HG02642 (cell line): ENCODE data around the gene CASD1.

ENCODE experiments used
- ATAC-seq: cut with Tn5 transposase; IDR thresholded peaks from one replicate; pipeline ENCODE4 v1.9.1; 2021; ENCODE audit warnings: mild to moderate bottlenecking; ENCODE audit not compliant: unreplicated experiment, poor library complexity

The CASD1 gene

DNA sequence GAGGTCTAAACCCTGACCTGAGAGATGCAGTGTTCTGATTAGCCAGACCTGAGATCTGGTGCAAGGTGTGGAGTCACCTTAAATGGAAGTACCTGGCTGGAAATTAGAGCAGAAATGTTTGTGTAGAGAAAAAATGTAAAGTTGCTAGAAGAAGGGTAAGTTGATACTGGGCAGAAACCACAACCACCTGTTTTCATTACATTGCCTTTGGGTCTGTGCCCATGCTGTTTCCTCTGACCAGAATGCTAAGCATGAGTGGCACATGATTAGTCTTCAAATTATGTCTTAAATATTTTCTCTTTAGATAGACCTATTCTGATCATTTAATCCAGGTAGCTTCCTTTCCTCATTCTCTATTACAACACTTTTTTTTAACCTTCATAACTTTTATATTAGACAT, 69.0 kb downstream of the CASD1 start:
- no peak for ATAC-seq

DNA sequence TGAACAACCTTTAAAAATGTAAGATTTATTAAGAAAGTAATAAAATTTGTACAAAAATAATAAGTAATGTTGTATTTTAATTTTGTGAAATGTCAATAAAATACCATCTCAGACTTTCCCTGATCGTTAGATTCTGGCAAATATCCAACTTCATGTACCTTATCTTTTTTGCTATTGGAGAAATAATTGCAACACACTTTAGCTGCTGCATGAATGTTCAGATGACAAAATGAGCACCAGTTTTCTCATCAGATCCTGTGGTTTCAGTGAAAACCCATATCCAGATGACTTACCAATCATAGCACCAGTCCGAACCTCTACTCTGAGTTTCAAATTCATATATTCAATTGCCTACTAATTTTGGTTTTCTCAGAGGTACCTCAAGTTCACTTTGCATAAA, 69.9 kb downstream of the CASD1 start:
- ATAC-seq = no peak

DNA sequence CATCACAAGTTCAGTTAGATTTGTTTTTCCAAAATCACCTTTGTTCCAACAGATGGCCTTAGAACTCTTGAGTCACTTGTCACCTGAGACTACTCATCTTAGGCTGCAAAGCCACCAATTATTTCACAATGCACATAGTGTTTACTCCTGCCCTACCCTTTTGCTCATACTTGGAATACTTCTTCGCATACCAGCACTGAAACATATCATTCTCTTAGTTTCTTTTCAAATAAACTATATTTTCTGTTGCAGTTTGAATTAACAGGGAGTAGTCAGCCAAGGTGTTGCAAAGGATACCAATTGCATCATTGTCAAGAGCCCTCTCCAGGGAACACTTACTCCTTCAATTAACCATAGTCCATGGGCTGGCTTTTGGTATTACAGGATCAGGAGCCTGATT, 71.0 kb downstream of the CASD1 start:
- no peak for ATAC-seq

DNA sequence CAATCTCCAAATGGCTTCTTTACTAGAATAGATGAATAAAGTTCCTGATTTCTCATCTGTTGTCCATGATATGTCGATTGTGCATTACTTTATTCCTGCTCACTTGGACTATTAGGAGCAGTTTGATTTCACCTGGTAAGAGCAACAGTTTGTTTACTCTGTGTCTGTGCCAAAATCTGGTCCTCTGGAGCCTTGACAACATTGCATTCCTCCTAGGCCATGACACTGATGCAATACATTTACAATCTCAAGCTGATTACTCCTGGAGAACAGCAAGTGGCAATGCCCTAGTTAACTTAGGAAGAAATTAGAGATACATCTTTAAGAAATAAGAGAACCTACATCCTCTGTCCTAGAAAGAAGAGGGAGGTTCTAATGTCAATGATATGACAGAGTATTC, 74.5 kb downstream of the CASD1 start:
- ATAC-seq = no peak

DNA sequence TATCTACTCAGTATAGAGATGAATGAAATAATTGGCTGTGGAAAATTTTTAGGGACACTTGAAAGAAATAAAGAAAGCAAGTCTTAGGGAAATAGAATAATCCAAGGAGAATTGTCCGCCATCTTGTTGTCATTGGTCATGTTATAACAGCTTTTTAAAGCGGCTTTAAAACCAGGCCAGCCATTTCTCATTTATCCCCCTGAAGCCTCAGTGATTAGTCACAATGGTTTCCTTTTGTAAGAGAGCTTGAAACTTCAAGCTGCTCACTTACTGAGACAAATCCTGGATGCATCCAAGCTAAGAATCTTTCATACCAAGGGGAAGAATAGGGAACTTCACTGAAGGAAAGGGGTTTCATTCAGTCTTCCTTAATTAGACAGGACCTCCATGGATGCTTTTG, 78.5 kb downstream of the CASD1 start:
- no peak for ATAC-seq

DNA sequence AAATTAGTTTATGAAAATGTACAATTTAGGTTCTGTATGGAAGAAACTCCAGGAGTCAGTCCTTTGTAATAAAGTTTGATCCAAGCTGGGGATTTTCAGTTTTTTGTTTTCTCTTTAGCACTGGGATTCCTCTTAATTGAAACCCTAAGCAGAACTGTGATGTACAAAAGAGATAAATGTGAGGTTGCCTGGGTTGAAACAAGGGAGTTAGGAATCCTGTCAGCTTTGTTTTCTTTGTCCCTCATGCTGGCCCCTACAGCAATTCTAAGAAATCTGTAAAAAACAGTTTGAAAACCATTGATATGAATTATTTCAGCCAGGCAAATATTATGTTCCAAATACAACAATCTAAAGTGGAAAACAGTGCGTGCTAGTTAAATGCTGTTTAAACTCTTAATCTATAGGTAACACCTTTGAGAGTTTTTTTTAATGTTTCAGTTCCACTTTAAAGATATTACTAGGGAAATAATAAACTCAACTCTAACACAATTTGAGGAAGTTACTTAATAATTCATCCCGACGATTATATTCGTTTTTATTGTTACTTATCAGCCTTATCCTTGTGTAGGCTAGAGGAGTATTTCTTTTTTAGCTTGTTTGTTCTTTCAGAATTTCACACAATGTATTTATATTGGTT, 81.0 kb downstream of the CASD1 start:
- ATAC-seq = no peak

DNA sequence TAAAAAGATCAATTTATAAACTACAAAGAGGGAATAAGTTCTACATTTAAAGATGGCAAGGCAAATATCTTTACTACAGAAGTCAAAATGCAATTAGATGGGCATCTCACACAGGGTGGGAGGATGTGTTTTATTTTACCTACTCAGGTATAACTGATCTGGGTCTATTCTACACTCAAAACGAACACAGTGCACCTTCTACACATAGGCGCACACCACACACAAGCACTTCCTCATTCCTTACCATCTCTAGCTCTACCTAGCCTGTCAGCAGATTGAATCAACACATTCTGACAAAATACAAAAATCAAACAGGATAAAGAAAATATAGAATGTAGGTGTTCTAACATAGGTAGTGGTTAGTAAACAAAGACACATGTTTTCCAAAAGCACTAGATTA, 81.6 kb downstream of the CASD1 start:
- ATAC-seq = peak; percentile 61

DNA sequence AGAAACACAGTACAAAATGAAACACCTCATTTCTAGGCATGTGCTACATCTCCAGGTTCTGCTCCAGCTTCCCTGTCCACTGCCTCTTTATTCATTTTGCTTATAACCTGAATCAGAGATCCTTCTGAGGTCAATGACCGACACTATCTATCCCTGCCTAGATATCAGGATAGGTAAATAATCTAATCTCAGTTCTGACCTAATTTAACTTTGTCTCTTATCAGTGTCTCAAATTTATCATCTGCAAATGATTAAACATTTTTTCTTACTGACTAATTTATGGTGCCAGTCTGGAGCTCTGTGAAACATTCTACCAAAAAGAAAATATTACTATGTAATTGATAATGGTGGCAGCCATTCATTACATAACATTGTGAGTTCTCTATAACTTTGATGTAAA, 85.3 kb downstream of the CASD1 start:
- no peak for ATAC-seq

DNA sequence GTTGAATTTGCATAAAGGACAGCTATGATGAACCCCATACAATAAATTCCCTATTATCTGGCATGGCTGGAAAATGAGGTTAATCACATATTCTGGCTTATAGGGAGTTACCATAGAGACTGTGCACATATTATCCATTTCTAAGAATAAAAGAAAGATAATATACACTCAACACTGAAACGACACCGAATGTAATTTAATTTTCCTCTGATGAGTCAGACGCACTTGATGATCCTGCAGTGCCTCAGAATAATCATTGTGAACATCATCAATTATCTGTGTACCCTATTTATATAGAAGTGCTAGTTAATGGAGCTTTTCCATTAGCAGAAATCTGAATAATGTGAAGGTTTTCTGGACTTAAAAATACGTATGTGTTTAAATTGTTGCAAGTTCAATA, 86.1 kb downstream of the CASD1 start:
- no peak for ATAC-seq

DNA sequence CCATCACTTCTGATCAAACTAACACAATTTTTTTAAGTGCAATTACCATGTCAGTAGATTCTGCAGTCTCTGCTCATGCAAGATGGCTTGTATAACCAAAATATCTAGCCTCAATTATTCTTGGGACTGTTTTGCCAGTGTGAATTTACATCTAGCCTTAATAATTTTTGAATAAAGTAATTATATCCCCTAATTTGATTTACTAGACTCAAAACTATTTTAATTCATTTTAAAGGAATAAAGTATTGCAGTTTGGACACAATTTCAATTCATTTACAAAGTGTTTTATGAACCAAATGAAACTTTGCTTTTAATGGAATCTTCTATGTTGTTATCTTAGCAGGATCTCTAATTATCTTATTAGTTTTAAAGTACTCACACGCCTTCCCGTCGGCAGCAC, 90.7 kb downstream of the CASD1 start:
- no peak for ATAC-seq

DNA sequence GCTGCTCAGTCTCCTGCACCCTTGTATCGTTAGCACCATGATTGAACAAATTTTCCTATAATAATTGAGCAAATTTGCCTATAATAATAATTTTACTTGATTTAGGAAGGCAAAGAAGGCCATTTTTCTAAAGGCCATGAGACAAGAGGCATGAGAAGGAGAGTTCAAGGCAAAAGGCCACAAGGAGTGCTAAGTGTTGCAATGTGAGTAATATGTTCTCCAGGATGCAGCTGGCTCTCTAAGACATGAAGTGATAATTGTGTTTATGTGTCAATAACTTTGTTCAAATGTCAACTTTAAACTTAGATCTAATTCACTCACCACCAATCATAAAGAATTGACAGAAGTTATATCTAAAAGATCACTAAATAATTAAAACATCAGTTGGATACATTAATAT, 92.6 kb downstream of the CASD1 start:
- no peak for ATAC-seq

DNA sequence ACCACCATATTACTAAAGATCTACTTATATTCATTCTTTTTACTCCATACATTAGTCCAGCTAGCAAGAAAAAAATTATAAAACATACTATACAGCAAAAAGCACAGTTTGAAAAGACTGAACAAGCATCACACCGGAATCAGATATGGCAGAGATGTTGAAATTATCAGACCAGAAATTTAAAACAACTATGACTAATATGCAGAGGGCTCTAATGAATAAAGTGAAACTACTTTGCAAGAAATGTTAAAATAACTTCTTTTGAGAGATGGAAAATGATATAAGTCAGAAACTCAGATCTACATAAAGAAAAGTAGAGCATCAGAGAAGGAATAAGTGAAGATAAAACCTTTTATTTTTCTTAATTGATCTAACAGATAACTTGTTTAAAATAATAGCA, 95.4 kb downstream of the CASD1 start:
- no peak for ATAC-seq
